K562 (cell line): ENCODE measurements around the gene CPVL. TPM values are rescaled to one million over a fixed set of nuclear protein-coding genes. Genes with fewer than 3 reads are reported as not detected.

Experiments
- ARID1B ChIP-seq: fragments of 450-650 bp; IDR thresholded peaks from 2 replicates; pipeline ENCODE4 v1.6.1; 2016; ENCODE audit warnings: antibody characterized with exemption, mild to moderate bottlenecking, inconsistent platforms
- HMG20A ChIP-seq: fragments of 450-650 bp; formaldehyde crosslinking; conservative IDR thresholded peaks from 2 replicates; pipeline ENCODE4 v1.4.0; 2020; ENCODE audit warnings: mild to moderate bottlenecking, mixed read lengths
- JUN ChIP-seq, 2 experiments: sonication (generic) in 1 of 2; formaldehyde crosslinking in 1 of 2; IDR thresholded peaks; 2 replicates each; pipeline versions ENCODE4 v1.6.1 to v1.8.0; 2012 to 2022; ENCODE audit warnings: borderline replicate concordance in 2 of 2, mild to moderate bottlenecking in 2 of 2, improper control_type of control experiment in 1 of 2, low read depth in 1 of 2, low read length in 1 of 2, missing genetic modification reagents in 1 of 2
- NFATC3 ChIP-seq: fragments of 450-650 bp; IDR thresholded peaks from 2 replicates; pipeline ENCODE4 v1.6.1; 2017; ENCODE audit warnings: mild to moderate bottlenecking
- TOE1 ChIP-seq, 2 experiments: fragments of 450-650 bp in 1 of 2; sonication (generic) in 1 of 2; formaldehyde crosslinking in 1 of 2; IDR thresholded peaks; 2 replicates each; pipeline versions ENCODE4 v1.7.1 to v1.8.0; 2016 to 2022; ENCODE audit warnings: borderline replicate concordance in 2 of 2, mild to moderate bottlenecking in 2 of 2, antibody characterized with exemption in 1 of 2, inconsistent platforms in 1 of 2, low read depth in 1 of 2, missing genetic modification reagents in 1 of 2, moderate library complexity in 1 of 2
- U2AF1 ChIP-seq: fragments of 200-400 bp; formaldehyde crosslinking; optimal IDR thresholded peaks from 2 replicates; pipeline ENCODE3; 2017; ENCODE audit warnings: mild to moderate bottlenecking, low read depth, low read length, moderate library complexity
- ZNF431 ChIP-seq: sonication (generic); formaldehyde crosslinking; IDR thresholded peaks from 2 replicates; pipeline ENCODE4 v1.8.0; 2022; ENCODE audit warnings: mild to moderate bottlenecking, missing genetic modification reagents
- polyA plus RNA-seq, 8 experiments: library from polyadenylated mRNA; depleted of rRNA in 4 of 8; stranded (reverse) in 5 of 8; unstranded in 3 of 8; fragments of >200 nt; fragmentation: Nextera tagmentation in 2 of 8; fragmentation: Illumina TruSeq in 1 of 8; extraction: Ambion mirVana in 2 of 8; extraction: Trizol in 1 of 8; gene quantifications; 2 replicates each; pipeline versions ENCODE4 v1.2.1 to v1.2.3, GENCODE V29; 2011 to 2014; ENCODE audit warnings: inconsistent platforms in 1 of 8, missing spikeins in 1 of 8
- total RNA-seq, 7 experiments: library from RNA; depleted of rRNA in 6 of 7; stranded (reverse); fragments of >200 nt in 6 of 7; fragmentation: Illumina TruSeq in 2 of 7; extraction: Trizol in 2 of 7; gene quantifications; 2 replicates each; pipeline versions ENCODE4 v1.2.1 to v1.2.3, GENCODE V29; 2011 to 2021; ENCODE audit warnings: low replicate concordance in 1 of 7
- TF ChIP-seq, protein P1 (sequence below): fragments of 200-800 bp; sonication (Bioruptor generic); IDR thresholded peaks from 2 replicates; pipeline ENCODE4 v1.6.1; 2017; ENCODE audit warnings: missing genetic modification characterization, missing compliant biosample characterization
- TF ChIP-seq, protein P2 (sequence below): fragments of 250-450 bp; sonication (Bioruptor Pico); IDR thresholded peaks from 2 replicates; pipeline ENCODE4 v1.5.0; 2021
- TF ChIP-seq, protein P3 (sequence below): fragments of 450-650 bp; IDR thresholded peaks from one replicate; pipeline ENCODE4 v1.6.1; 2018; ENCODE audit warnings: mild to moderate bottlenecking, moderate library complexity; ENCODE audit not compliant: partially characterized antibody
- TF ChIP-seq, protein P4 (sequence below): sonication (generic); formaldehyde crosslinking; IDR thresholded peaks from 2 replicates; pipeline ENCODE4 v1.8.1; 2023; ENCODE audit warnings: mild to moderate bottlenecking, missing genetic modification reagents

The CPVL gene
- total and polyA plus RNA-seq, 9 of the 15 experiments (the other 6 are each of a cell fraction or from before 2014, with no cell fraction given), result 0.89 to 2.4 (median 1.5) TPM

DNA sequence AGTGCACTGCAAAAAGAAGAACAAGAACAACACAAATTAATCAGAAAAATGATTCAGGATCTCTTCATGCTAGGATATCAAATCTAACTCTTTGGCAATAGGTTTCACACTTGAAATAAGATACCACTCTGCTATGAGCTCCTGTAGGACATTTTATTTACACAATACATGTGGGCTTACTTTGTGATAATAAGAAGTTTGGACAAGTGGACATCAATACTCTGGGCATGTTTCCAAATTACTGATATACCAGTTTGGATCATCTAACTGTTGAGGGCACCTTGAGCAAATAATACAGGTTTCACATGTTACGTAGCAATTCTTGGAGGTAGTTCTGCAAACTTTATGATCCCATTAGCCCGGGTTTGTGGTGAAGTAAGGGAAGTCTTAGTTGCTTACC lies 59.8 kb downstream of the CPVL start (continued):
- TF ChIP-seq, protein P1, sequence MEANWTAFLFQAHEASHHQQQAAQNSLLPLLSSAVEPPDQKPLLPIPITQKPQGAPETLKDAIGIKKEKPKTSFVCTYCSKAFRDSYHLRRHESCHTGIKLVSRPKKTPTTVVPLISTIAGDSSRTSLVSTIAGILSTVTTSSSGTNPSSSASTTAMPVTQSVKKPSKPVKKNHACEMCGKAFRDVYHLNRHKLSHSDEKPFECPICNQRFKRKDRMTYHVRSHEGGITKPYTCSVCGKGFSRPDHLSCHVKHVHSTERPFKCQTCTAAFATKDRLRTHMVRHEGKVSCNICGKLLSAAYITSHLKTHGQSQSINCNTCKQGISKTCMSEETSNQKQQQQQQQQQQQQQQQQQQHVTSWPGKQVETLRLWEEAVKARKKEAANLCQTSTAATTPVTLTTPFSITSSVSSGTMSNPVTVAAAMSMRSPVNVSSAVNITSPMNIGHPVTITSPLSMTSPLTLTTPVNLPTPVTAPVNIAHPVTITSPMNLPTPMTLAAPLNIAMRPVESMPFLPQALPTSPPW, result no peak
- TF ChIP-seq, protein P2, sequence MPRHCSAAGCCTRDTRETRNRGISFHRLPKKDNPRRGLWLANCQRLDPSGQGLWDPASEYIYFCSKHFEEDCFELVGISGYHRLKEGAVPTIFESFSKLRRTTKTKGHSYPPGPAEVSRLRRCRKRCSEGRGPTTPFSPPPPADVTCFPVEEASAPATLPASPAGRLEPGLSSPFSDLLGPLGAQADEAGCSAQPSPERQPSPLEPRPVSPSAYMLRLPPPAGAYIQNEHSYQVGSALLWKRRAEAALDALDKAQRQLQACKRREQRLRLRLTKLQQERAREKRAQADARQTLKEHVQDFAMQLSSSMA (CRISPR knock-in tag), result no peak
- TF ChIP-seq ZNF431 (CRISPR knock-in tag) (no peak), JUN (IDR thresholded peaks at IDR 0.05; ENCODE audit: borderline replicate concordance, low read depth, low read length) (no peak), JUN (CRISPR knock-in tag; IDR thresholded peaks at IDR 0.05; ENCODE audit: borderline replicate concordance) (no peak), TOE1 (IDR thresholded peaks at IDR 0.05; ENCODE audit: borderline replicate concordance) (no peak), TOE1 (CRISPR knock-in tag; IDR thresholded peaks at IDR 0.05; ENCODE audit: borderline replicate concordance, low read depth) (no peak), HMG20A (no peak), ARID1B (no peak), NFATC3 (no peak), U2AF1 (no peak)
- TF ChIP-seq, protein P3, sequence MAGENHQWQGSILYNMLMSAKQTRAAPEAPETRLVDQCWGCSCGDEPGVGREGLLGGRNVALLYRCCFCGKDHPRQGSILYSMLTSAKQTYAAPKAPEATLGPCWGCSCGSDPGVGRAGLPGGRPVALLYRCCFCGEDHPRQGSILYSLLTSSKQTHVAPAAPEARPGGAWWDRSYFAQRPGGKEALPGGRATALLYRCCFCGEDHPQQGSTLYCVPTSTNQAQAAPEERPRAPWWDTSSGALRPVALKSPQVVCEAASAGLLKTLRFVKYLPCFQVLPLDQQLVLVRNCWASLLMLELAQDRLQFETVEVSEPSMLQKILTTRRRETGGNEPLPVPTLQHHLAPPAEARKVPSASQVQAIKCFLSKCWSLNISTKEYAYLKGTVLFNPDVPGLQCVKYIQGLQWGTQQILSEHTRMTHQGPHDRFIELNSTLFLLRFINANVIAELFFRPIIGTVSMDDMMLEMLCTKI, result no peak
- TF ChIP-seq, protein P4, sequence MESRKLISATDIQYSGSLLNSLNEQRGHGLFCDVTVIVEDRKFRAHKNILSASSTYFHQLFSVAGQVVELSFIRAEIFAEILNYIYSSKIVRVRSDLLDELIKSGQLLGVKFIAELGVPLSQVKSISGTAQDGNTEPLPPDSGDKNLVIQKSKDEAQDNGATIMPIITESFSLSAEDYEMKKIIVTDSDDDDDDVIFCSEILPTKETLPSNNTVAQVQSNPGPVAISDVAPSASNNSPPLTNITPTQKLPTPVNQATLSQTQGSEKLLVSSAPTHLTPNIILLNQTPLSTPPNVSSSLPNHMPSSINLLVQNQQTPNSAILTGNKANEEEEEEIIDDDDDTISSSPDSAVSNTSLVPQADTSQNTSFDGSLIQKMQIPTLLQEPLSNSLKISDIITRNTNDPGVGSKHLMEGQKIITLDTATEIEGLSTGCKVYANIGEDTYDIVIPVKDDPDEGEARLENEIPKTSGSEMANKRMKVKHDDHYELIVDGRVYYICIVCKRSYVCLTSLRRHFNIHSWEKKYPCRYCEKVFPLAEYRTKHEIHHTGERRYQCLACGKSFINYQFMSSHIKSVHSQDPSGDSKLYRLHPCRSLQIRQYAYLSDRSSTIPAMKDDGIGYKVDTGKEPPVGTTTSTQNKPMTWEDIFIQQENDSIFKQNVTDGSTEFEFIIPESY (CRISPR knock-in tag), result no peak
